GM12878 (cell line): ENCODE measurements around the gene SPATA12. TPM values are rescaled to one million over a fixed set of nuclear protein-coding genes. Genes with fewer than 3 reads are reported as not detected.

Experiments used
- BCLAF1 ChIP-seq: fragments of 450-650 bp; IDR thresholded peaks from 2 replicates; pipeline ENCODE4 v1.6.1; 2017; ENCODE audit warnings: antibody characterized with exemption, mild to moderate bottlenecking, moderate library complexity
- E4F1 ChIP-seq: fragments of 450-650 bp; IDR thresholded peaks from 2 replicates; pipeline ENCODE4 v1.6.1; 2018; ENCODE audit warnings: borderline replicate concordance, mild to moderate bottlenecking; ENCODE audit not compliant: partially characterized antibody
- GATAD2B ChIP-seq: fragments of 450-650 bp; conservative IDR thresholded peaks from 2 replicates; pipeline ENCODE4 v1.6.1; 2017; ENCODE audit warnings: low read depth, mild to moderate bottlenecking, moderate library complexity
- IKZF2 ChIP-seq, 2 experiments: fragments of 450-650 bp; IDR thresholded peaks; 2 replicates each; pipeline ENCODE4 v1.6.1; 2017; ENCODE audit warnings: mild to moderate bottlenecking in 2 of 2, moderate library complexity in 2 of 2
- MEF2B ChIP-seq: fragments of 450-650 bp; IDR thresholded peaks from 2 replicates; pipeline ENCODE4 v1.6.1; 2018; ENCODE audit warnings: mild to moderate bottlenecking, moderate library complexity; ENCODE audit not compliant: partially characterized antibody, poor library complexity, severe bottlenecking
- NR2F1 ChIP-seq: fragments of 450-650 bp; conservative IDR thresholded peaks from 2 replicates; pipeline ENCODE4 v1.6.1; 2017; ENCODE audit warnings: mild to moderate bottlenecking
- polyA plus RNA-seq, 11 experiments: library from polyadenylated mRNA; depleted of rRNA in 4 of 11; unstranded in 6 of 11; stranded (reverse) in 5 of 11; fragments of >200 nt; fragmentation: Nextera tagmentation in 4 of 11; fragmentation: Illumina TruSeq in 1 of 11; extraction: Ambion mirVana in 4 of 11; extraction: Trizol in 1 of 11; gene quantifications; 1 replicate in 1 of 11; 2 replicates in 10 of 11; pipeline versions ENCODE4 v1.2.1 to v1.2.3, GENCODE V29; 2011 to 2016; ENCODE audit warnings: inconsistent platforms in 2 of 11, missing spikeins in 2 of 11, low read depth in 1 of 11
- total RNA-seq, 4 experiments: library from RNA; depleted of rRNA in 3 of 4; stranded (reverse); fragments of >200 nt in 3 of 4; fragmentation: Illumina TruSeq in 1 of 4; extraction: Trizol in 1 of 4; gene quantifications; 2 replicates each; pipeline versions ENCODE4 v1.2.1 to v1.2.3, GENCODE V29; 2013 to 2021
- TF ChIP-seq, protein P1 (sequence below), 3 experiments: IDR thresholded peaks in 2 of 3; conservative IDR thresholded peaks in 1 of 3; 2 replicates each; pipeline ENCODE4 v1.5.1; 2011; ENCODE audit warnings: low read depth in 3 of 3, low read length in 3 of 3, mild to moderate bottlenecking in 3 of 3, control low read depth in 2 of 3, moderate library complexity in 2 of 3, inconsistent platforms in 1 of 3, mixed read lengths in 1 of 3; ENCODE audit not compliant: control insufficient read depth in 2 of 3, insufficient read depth in 1 of 3; ENCODE audit errors: extremely low read depth in 1 of 3

Gene SPATA12
- total and polyA plus RNA-seq, 10 of the 15 experiments (the other 5 are each of a cell fraction or from before 2014, with no cell fraction given) = 0.03 to 0.69 (median 0.37) TPM

GRCh38 chr3:57078635-57079473 lies 18.4 kb downstream of the SPATA12 start (continued):
- no peak for TF ChIP-seq BCLAF1
- TF ChIP-seq IKZF2 (IDR thresholded peaks at IDR 0.05) = 0 out of 4 replicates have a peak, but pooled peaks of 1 of the 2 experiments have one; percentile 13
- peak; percentile 81 for TF ChIP-seq NR2F1
- TF ChIP-seq, protein P1, sequence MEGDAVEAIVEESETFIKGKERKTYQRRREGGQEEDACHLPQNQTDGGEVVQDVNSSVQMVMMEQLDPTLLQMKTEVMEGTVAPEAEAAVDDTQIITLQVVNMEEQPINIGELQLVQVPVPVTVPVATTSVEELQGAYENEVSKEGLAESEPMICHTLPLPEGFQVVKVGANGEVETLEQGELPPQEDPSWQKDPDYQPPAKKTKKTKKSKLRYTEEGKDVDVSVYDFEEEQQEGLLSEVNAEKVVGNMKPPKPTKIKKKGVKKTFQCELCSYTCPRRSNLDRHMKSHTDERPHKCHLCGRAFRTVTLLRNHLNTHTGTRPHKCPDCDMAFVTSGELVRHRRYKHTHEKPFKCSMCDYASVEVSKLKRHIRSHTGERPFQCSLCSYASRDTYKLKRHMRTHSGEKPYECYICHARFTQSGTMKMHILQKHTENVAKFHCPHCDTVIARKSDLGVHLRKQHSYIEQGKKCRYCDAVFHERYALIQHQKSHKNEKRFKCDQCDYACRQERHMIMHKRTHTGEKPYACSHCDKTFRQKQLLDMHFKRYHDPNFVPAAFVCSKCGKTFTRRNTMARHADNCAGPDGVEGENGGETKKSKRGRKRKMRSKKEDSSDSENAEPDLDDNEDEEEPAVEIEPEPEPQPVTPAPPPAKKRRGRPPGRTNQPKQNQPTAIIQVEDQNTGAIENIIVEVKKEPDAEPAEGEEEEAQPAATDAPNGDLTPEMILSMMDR (IDR thresholded peaks at IDR 0.05 in 2 of 3, conservative IDR thresholded peaks at IDR 0.05 in 1 of 3; ENCODE audit: control insufficient read depth in 2 of 3, extremely low read depth in 1 of 3, insufficient read depth in 1 of 3, low read depth in 3 of 3, low read length in 3 of 3) = peak in 2 of 3 experiments; percentile 11 to 28; a peak in 2 of 6 replicates
- peak; percentile 31 for TF ChIP-seq MEF2B
- peak; percentile 86 for TF ChIP-seq GATAD2B
- TF ChIP-seq E4F1 = no peak
